ENCODE measurements around the gene NACC1. TPM values are rescaled to one million over a fixed set of nuclear protein-coding genes. Genes with fewer than 3 reads are reported as not detected.

Gene NACC1
- 10 to 100 TPM; 23.1 to 26.4 TPM for total RNA-seq
- 22.3 to 30.6 reads per million in 2 donors for total RNA-seq

- Mint-ChIP-seq H3K4me1 (peaks cover 40% of the 10 kb centered on the region), H3K27ac (peak within 1 kb of the TSS; percentile 93), H3K36me3 (ENCODE audit: low read depth) (no peaks in the 10 kb centered on the region), H3K4me3 (peak within 1 kb of the TSS; percentile 98), H3K27me3 (no peaks in the 10 kb centered on the region)
- ATAC-seq (peak; percentile 84), DNase-seq (peak; percentile 84 to 88 (median 87))
- H3K9me3 ChIP-seq (ENCODE audit: control insufficient read depth, low read length, poor library complexity, severe bottlenecking) = no peaks in the 10 kb centered on the region
Observed at GRCh38 chr19:13117772-13118423, at the start of gene NACC1. TSS of gene NACC1 (plus strand) at chr19:13118264. CDS start at chr19:13135208, 16,944 bp downstream.

- no peak for ATAC-seq
- Mint-ChIP-seq H3K27me3 (peaks cover 35% of the 10 kb centered on the region), H3K27ac (no peak overlapping the region), H3K36me3 (ENCODE audit: low read depth) (no peaks in the 10 kb centered on the region), H3K4me1 (no peaks in the 10 kb centered on the region), H3K4me3 (no peak overlapping the region)
- no peak for DNase-seq
- H3K9me3 ChIP-seq (ENCODE audit: control insufficient read depth, low read length, poor library complexity, severe bottlenecking) = no peaks in the 10 kb centered on the region
Observed at GRCh38 chr19:13069415-13070359, 48.4 kb upstream of the NACC1 start.

- Mint-ChIP-seq H3K27ac (peak overlapping the region; percentile 39), H3K27me3 (peaks cover 30% of the 10 kb centered on the region), H3K36me3 (ENCODE audit: low read depth) (no peaks in the 10 kb centered on the region), H3K4me3 (no peak overlapping the region), H3K4me1 (no peaks in the 10 kb centered on the region)
- H3K9me3 ChIP-seq (ENCODE audit: control insufficient read depth, low read length, poor library complexity, severe bottlenecking) = no peaks in the 10 kb centered on the region
- DNase-seq (no peak), ATAC-seq (no peak)
Observed at GRCh38 chr19:13070425-13071140, 47.5 kb upstream of the NACC1 start.

GRCh38 chr19:13071444-13072187 is 46.4 kb upstream of the NACC1 start:
- no peaks in the 10 kb centered on the region for H3K4me1 Mint-ChIP-seq
- ATAC-seq (no peak), DNase-seq (no peak)
- H3K36me3 Mint-ChIP-seq (ENCODE audit: low read depth) = no peaks in the 10 kb centered on the region
- peaks cover 30% of the 10 kb centered on the region for H3K27me3 Mint-ChIP-seq
- no peak overlapping the region for H3K4me3 Mint-ChIP-seq
- H3K27ac Mint-ChIP-seq = no peak overlapping the region
- no peaks in the 10 kb centered on the region for H3K9me3 ChIP-seq (ENCODE audit: control insufficient read depth, low read length, poor library complexity, severe bottlenecking)

GRCh38 chr19:13072188-13072908 is 45.7 kb upstream of the NACC1 start:
- DNase-seq = no peak
- no peak overlapping the region for H3K4me3 Mint-ChIP-seq
- ATAC-seq = no peak
- H3K27ac Mint-ChIP-seq = no peak overlapping the region
- H3K36me3 Mint-ChIP-seq (ENCODE audit: low read depth) = no peaks in the 10 kb centered on the region
- no peaks in the 10 kb centered on the region for H3K9me3 ChIP-seq (ENCODE audit: control insufficient read depth, low read length, poor library complexity, severe bottlenecking)
- no peaks in the 10 kb centered on the region for H3K4me1 Mint-ChIP-seq
- peaks cover 30% of the 10 kb centered on the region for H3K27me3 Mint-ChIP-seq

GRCh38 chr19:13073263-13073662 is 44.8 kb upstream of the NACC1 start:
- H3K9me3 ChIP-seq (ENCODE audit: control insufficient read depth, low read length, poor library complexity, severe bottlenecking) = no peaks in the 10 kb centered on the region
- no peaks in the 10 kb centered on the region for H3K36me3 Mint-ChIP-seq (ENCODE audit: low read depth)
- no peak overlapping the region for H3K27ac Mint-ChIP-seq
- H3K4me3 Mint-ChIP-seq = no peak overlapping the region
- peaks cover 26% of the 10 kb centered on the region for H3K27me3 Mint-ChIP-seq
- DNase-seq = no peak
- ATAC-seq = no peak
- H3K4me1 Mint-ChIP-seq = peaks cover 2% of the 10 kb centered on the region

- no peak for ATAC-seq
- no peak for DNase-seq
- Mint-ChIP-seq H3K36me3 (ENCODE audit: low read depth) (no peaks in the 10 kb centered on the region), H3K27ac (no peak overlapping the region), H3K4me3 (no peak overlapping the region), H3K4me1 (peaks cover 6% of the 10 kb centered on the region), H3K27me3 (peaks cover 16% of the 10 kb centered on the region)
- H3K9me3 ChIP-seq (ENCODE audit: control insufficient read depth, low read length, poor library complexity, severe bottlenecking) = no peaks in the 10 kb centered on the region
Observed at GRCh38 chr19:13074378-13074777, 43.7 kb upstream of the NACC1 start.

- no peak for ATAC-seq
- Mint-ChIP-seq H3K27me3 (peaks cover 4% of the 10 kb centered on the region), H3K36me3 (ENCODE audit: low read depth) (no peaks in the 10 kb centered on the region)
Observed at GRCh38 chr19:13076320-13076719, 41.7 kb upstream of the NACC1 start.

GRCh38 chr19:13076787-13077186 is 41.3 kb upstream of the NACC1 start:
- Mint-ChIP-seq H3K4me1 (peaks cover 6% of the 10 kb centered on the region), H3K27me3 (peaks cover 4% of the 10 kb centered on the region), H3K27ac (no peak overlapping the region), H3K36me3 (ENCODE audit: low read depth) (no peaks in the 10 kb centered on the region), H3K4me3 (no peak overlapping the region)
- DNase-seq = no peak
- ATAC-seq = no peak
- no peaks in the 10 kb centered on the region for H3K9me3 ChIP-seq (ENCODE audit: control insufficient read depth, low read length, poor library complexity, severe bottlenecking)

More at GRCh38 chr19:13076320-13076719, 41.7 kb upstream of the NACC1 start:
- Mint-ChIP-seq H3K4me3 (no peak overlapping the region), H3K27ac (no peak overlapping the region), H3K4me1 (peaks cover 6% of the 10 kb centered on the region)
- DNase-seq = no peak
- H3K9me3 ChIP-seq (ENCODE audit: control insufficient read depth, low read length, poor library complexity, severe bottlenecking) = no peaks in the 10 kb centered on the region

- Mint-ChIP-seq H3K27ac (no peak overlapping the region), H3K36me3 (ENCODE audit: low read depth) (no peaks in the 10 kb centered on the region), H3K27me3 (peaks cover 4% of the 10 kb centered on the region), H3K4me3 (no peak overlapping the region), H3K4me1 (peaks cover 6% of the 10 kb centered on the region)
- H3K9me3 ChIP-seq (ENCODE audit: control insufficient read depth, low read length, poor library complexity, severe bottlenecking) = no peaks in the 10 kb centered on the region
- ATAC-seq (no peak), DNase-seq (no peak)
Observed at GRCh38 chr19:13077240-13077639, 40.8 kb upstream of the NACC1 start.

GRCh38 chr19:13078381-13078780 is 39.7 kb upstream of the NACC1 start:
- Mint-ChIP-seq H3K36me3 (ENCODE audit: low read depth) (no peaks in the 10 kb centered on the region), H3K27ac (no peak overlapping the region), H3K27me3 (peaks cover 4% of the 10 kb centered on the region), H3K4me1 (peaks cover 6% of the 10 kb centered on the region), H3K4me3 (no peak overlapping the region)
- DNase-seq (no peak), ATAC-seq (no peak)
- no peaks in the 10 kb centered on the region for H3K9me3 ChIP-seq (ENCODE audit: control insufficient read depth, low read length, poor library complexity, severe bottlenecking)

- Mint-ChIP-seq H3K4me3 (no peak overlapping the region), H3K4me1 (peaks cover 6% of the 10 kb centered on the region), H3K36me3 (ENCODE audit: low read depth) (no peaks in the 10 kb centered on the region), H3K27me3 (peaks cover 2% of the 10 kb centered on the region), H3K27ac (no peak overlapping the region)
- H3K9me3 ChIP-seq (ENCODE audit: control insufficient read depth, low read length, poor library complexity, severe bottlenecking) = no peaks in the 10 kb centered on the region
- DNase-seq (no peak), ATAC-seq (no peak)
Observed at GRCh38 chr19:13078897-13079541, 39.0 kb upstream of the NACC1 start.

All from T-helper 17 cell (primary cell).